HG03196 (cell line): ENCODE measurements around the gene ZBTB11.
A peak's percentile ranks its signal among the peaks of the same experiment; 100 is the strongest.
"Not testable (repeated sequence)": the region's sequence is repeated elsewhere in the genome, so short reads cannot be mapped to it uniquely, and the experiment has no call there.

Experiments
- ATAC-seq: cut with Tn5 transposase; IDR thresholded peaks from one replicate; pipeline ENCODE4 v1.9.1; 2021; ENCODE audit not compliant: unreplicated experiment

Gene ZBTB11

GRCh38 chr3:101691685-101692671 is 15.0 kb upstream of the ZBTB11 start:
- ATAC-seq = not testable (repeated sequence)

GRCh38 chr3:101690972-101691371 is 14.0 kb upstream of the ZBTB11 start:
- ATAC-seq = peak; percentile 39

- ATAC-seq = no peak
Measured at GRCh38 chr3:101689286-101689685, 12.4 kb upstream of the ZBTB11 start.

GRCh38 chr3:101687142-101687931 is 10.4 kb upstream of the ZBTB11 start:
- ATAC-seq = no peak

GRCh38 chr3:101685870-101686307 is 9.0 kb upstream of the ZBTB11 start:
- ATAC-seq = peak; percentile 4

- ATAC-seq = no peak
Measured at GRCh38 chr3:101685050-101685400, 8.1 kb upstream of the ZBTB11 start.

GRCh38 chr3:101680466-101680865 is 3.5 kb upstream of the ZBTB11 start:
- no peak for ATAC-seq

- not testable (repeated sequence) for ATAC-seq
Measured at GRCh38 chr3:101678837-101679236, 1.9 kb upstream of the ZBTB11 start.

- ATAC-seq = no peak
Measured at GRCh38 chr3:101677436-101678286, 729 bp upstream of the ZBTB11 start.

GRCh38 chr3:101676216-101676764 is 642 bp downstream of the ZBTB11 start:
- ATAC-seq = peak; percentile 81

- ATAC-seq = no peak
Measured at GRCh38 chr3:101675709-101676215, 1.2 kb downstream of the ZBTB11 start.

- no peak for ATAC-seq
Measured at GRCh38 chr3:101674518-101674917, 2.4 kb downstream of the ZBTB11 start.

GRCh38 chr3:101673953-101674352 is 3.0 kb downstream of the ZBTB11 start:
- no peak for ATAC-seq

GRCh38 chr3:101671014-101671413 is 5.9 kb downstream of the ZBTB11 start:
- no peak for ATAC-seq

GRCh38 chr3:101667844-101668243 is 9.1 kb downstream of the ZBTB11 start:
- ATAC-seq = no peak

- ATAC-seq = no peak
Measured at GRCh38 chr3:101667331-101667730, 9.6 kb downstream of the ZBTB11 start.

- ATAC-seq = no peak
Measured at GRCh38 chr3:101665851-101666250, 11.1 kb downstream of the ZBTB11 start.

GRCh38 chr3:101665357-101665756 is 11.6 kb downstream of the ZBTB11 start:
- ATAC-seq = no peak

GRCh38 chr3:101660714-101661113 is 16.2 kb downstream of the ZBTB11 start:
- no peak for ATAC-seq

GRCh38 chr3:101656651-101657050 is 20.3 kb downstream of the ZBTB11 start:
- no peak for ATAC-seq
